Measurements from ENCODE around the gene MDFIC.

The MDFIC gene

GRCh38 chr7:115056019-115056418 is 134.1 kb downstream of the MDFIC start:
- no peak for TF ChIP-seq CTCF (IDR thresholded peaks at IDR 0.05; ENCODE audit: borderline replicate concordance, extremely low read depth, low read length, poor library complexity, severe bottlenecking)
- TF ChIP-seq EZH2 (IDR thresholded peaks at IDR 0.05; ENCODE audit: borderline replicate concordance, low read depth, low read length, severe bottlenecking), result no peak
- Histone ChIP-seq H2AFZ (ENCODE audit: low read depth, low read length) (no peak overlapping the region), H3K9ac (ENCODE audit: low read depth, low read length) (no peak overlapping the region), H3K4me3 (ENCODE audit: low read depth in 1 of 2, low read length in 2 of 2) (no peak overlapping the region), H3K9me3 (ENCODE audit: insufficient read depth, low read length, severe bottlenecking) (no peaks in the 10 kb centered on the region), H4K20me1 (ENCODE audit: insufficient read depth, low read length) (no peaks in the 10 kb centered on the region), H3K27ac (ENCODE audit: low read length) (no peak overlapping the region), H3K4me2 (ENCODE audit: insufficient read depth, low read length) (no peak overlapping the region), H3K36me3 (ENCODE audit: insufficient read depth, low read length) (no peaks in the 10 kb centered on the region), H3K79me2 (ENCODE audit: insufficient read depth, low read length) (no peaks in the 10 kb centered on the region), H3K4me1 (ENCODE audit: insufficient read depth, low read length) (no peaks in the 10 kb centered on the region), H3K27me3 (ENCODE audit: insufficient read depth, low read length, poor library complexity) (no peaks in the 10 kb centered on the region)
- DNase-seq (no peak), ATAC-seq (ENCODE audit: insufficient read depth, low read depth) (no peak)

DNA sequence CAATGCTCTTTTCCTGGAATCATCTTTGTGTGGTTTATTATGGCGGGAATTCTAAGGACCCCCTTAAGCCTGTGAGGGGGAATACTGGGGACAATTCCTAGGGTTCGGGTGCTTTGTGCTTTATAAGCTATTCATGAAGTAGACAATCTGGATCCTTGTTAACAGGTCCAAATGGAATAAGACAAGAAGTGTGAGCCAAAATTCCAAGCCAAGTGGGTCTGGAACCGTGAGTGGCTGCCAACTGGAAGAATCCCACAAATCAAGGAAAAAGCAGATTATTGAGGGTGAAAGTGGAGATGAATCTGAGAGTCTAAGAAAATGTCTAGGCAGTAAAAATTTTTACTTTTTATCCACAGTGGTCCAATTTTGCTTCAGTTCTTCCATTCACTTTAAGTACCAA is 136.8 kb downstream of the MDFIC start:
- no peaks in the 10 kb centered on the region for H3K27me3 ChIP-seq (ENCODE audit: insufficient read depth, low read length, poor library complexity)
- H3K36me3 ChIP-seq (ENCODE audit: insufficient read depth, low read length), result no peaks in the 10 kb centered on the region
- no peaks in the 10 kb centered on the region for H3K4me1 ChIP-seq (ENCODE audit: insufficient read depth, low read length)
- no peak for DNase-seq
- no peak overlapping the region for H3K4me3 ChIP-seq (ENCODE audit: low read depth in 1 of 2, low read length in 2 of 2)
- no peak overlapping the region for H3K4me2 ChIP-seq (ENCODE audit: insufficient read depth, low read length)
- no peak overlapping the region for H3K27ac ChIP-seq (ENCODE audit: low read length)
- no peak overlapping the region for H3K9ac ChIP-seq (ENCODE audit: low read depth, low read length)
- H2AFZ ChIP-seq (ENCODE audit: low read depth, low read length), result no peak overlapping the region
- ATAC-seq (ENCODE audit: insufficient read depth, low read depth), result no peak
- no peaks in the 10 kb centered on the region for H3K79me2 ChIP-seq (ENCODE audit: insufficient read depth, low read length)
- TF ChIP-seq EZH2 (IDR thresholded peaks at IDR 0.05; ENCODE audit: borderline replicate concordance, low read depth, low read length, severe bottlenecking) (no peak), CTCF (IDR thresholded peaks at IDR 0.05; ENCODE audit: borderline replicate concordance, extremely low read depth, low read length, poor library complexity, severe bottlenecking) (no peak)
- H4K20me1 ChIP-seq (ENCODE audit: insufficient read depth, low read length), result no peaks in the 10 kb centered on the region
- no peaks in the 10 kb centered on the region for H3K9me3 ChIP-seq (ENCODE audit: insufficient read depth, low read length, severe bottlenecking)

GRCh38 chr7:115059321-115059720 is 137.4 kb downstream of the MDFIC start:
- no peak overlapping the region for H3K9ac ChIP-seq (ENCODE audit: low read depth, low read length)
- DNase-seq (no peak), ATAC-seq (ENCODE audit: insufficient read depth, low read depth) (no peak)
- H3K9me3 ChIP-seq (ENCODE audit: insufficient read depth, low read length, severe bottlenecking), result no peaks in the 10 kb centered on the region
- no peaks in the 10 kb centered on the region for H3K36me3 ChIP-seq (ENCODE audit: insufficient read depth, low read length)
- no peak overlapping the region for H3K4me2 ChIP-seq (ENCODE audit: insufficient read depth, low read length)
- H3K4me3 ChIP-seq (ENCODE audit: low read depth in 1 of 2, low read length in 2 of 2), result no peak overlapping the region
- H3K4me1 ChIP-seq (ENCODE audit: insufficient read depth, low read length), result no peaks in the 10 kb centered on the region
- H2AFZ ChIP-seq (ENCODE audit: low read depth, low read length), result no peak overlapping the region
- H3K27me3 ChIP-seq (ENCODE audit: insufficient read depth, low read length, poor library complexity), result no peaks in the 10 kb centered on the region
- no peak for TF ChIP-seq CTCF (IDR thresholded peaks at IDR 0.05; ENCODE audit: borderline replicate concordance, extremely low read depth, low read length, poor library complexity, severe bottlenecking)
- TF ChIP-seq EZH2 (IDR thresholded peaks at IDR 0.05; ENCODE audit: borderline replicate concordance, low read depth, low read length, severe bottlenecking), result no peak
- no peaks in the 10 kb centered on the region for H4K20me1 ChIP-seq (ENCODE audit: insufficient read depth, low read length)
- H3K79me2 ChIP-seq (ENCODE audit: insufficient read depth, low read length), result no peaks in the 10 kb centered on the region
- no peak overlapping the region for H3K27ac ChIP-seq (ENCODE audit: low read length)

All from DND-41 (cell line).